Peyer's patch (tissue), 4 donors: ENCODE data around the gene HYDIN. TPM values are rescaled to one million over a fixed set of nuclear protein-coding genes. Genes with fewer than 3 reads are reported as not detected.
A peak's percentile ranks its signal among the peaks of the same experiment; 100 is the strongest.

Experiments used
- DNase-seq, 3 donors: peaks; one replicate each; pipeline ENCODE4 v3.0.0-alpha.2; 2017 to 2019
- H3K27ac ChIP-seq, 4 donors: fragments of 200-600 bp; sonication (generic); one replicate each; pipeline ENCODE4 v1.5.1; 2016 to 2019
- H3K27me3 ChIP-seq, 2 donors: fragments of 200-600 bp; sonication (generic); one replicate each; pipeline ENCODE4 v1.5.1; 2019
- H3K36me3 ChIP-seq, 3 donors: fragments of 200-600 bp; sonication (generic); one replicate each; pipeline ENCODE4 v1.5.1; 2016 to 2019
- H3K4me1 ChIP-seq, 4 donors: fragments of 200-600 bp; sonication (generic); one replicate each; pipeline ENCODE4 v1.5.1; 2016 to 2019
- H3K4me3 ChIP-seq, 4 donors: fragments of 200-600 bp; sonication (generic); 1 replicate in 3 of 4; 2 replicates in 1 of 4; pipeline ENCODE4 v1.5.1; 2016 to 2019; ENCODE audit warnings: mild to moderate bottlenecking in 1 of 4
- H3K9me3 ChIP-seq, 4 donors: fragments of 200-600 bp; sonication (generic); one replicate each; pipeline ENCODE4 v1.5.1; 2016 to 2019; ENCODE audit warnings: mild to moderate bottlenecking in 1 of 4
- CTCF ChIP-seq, 6 experiments: fragments of 450-650 bp in 4 of 6; fragments of 200-600 bp in 2 of 6; sonication (generic) in 1 of 6; IDR thresholded peaks; one replicate each; pipeline ENCODE4 v1.5.1; 2017 to 2019; ENCODE audit warnings: antibody characterized with exemption in 6 of 6, mild to moderate bottlenecking in 3 of 6, moderate library complexity in 1 of 6
- POLR2A ChIP-seq, 2 donors: fragments of 450-650 bp; IDR thresholded peaks; one replicate each; pipeline ENCODE4 v1.5.1; 2017; ENCODE audit warnings: antibody characterized with exemption in 2 of 2, mild to moderate bottlenecking in 2 of 2, moderate library complexity in 2 of 2
- small RNA-seq, 2 donors: library from RNA; depleted of rRNA; stranded (forward); fragments of <200 nt; gene quantifications; one replicate each; pipeline ENCODE3, GENCODE V24; 2016
- total RNA-seq, 4 donors: library from RNA; depleted of rRNA; stranded (reverse); fragments of >200 nt; gene quantifications; one replicate each; pipeline ENCODE4 v1.1.0, GENCODE V29; 2016

HYDIN gene
- total RNA-seq, 4 donors from 2014 or later, result 0.35 to 4.6 (median 3.3) TPM; not detected in 1

GRCh38 chr16:70760221-70760620 is 470.3 kb downstream of the HYDIN start:
- TF ChIP-seq CTCF (IDR thresholded peaks at IDR 0.05) (no peak), POLR2A (IDR thresholded peaks at IDR 0.05) (no peak)
- Histone ChIP-seq H3K4me1 (peaks cover 0 to 10% (median 0%) of the 10 kb centered on the region in 4 donors), H3K4me3 (no peak overlapping the region), H3K27ac (peak overlapping the region in 2 of 4 donors; percentile 52 to 66), H3K36me3 (peaks cover 0 to 71% (median 0%) of the 10 kb centered on the region in 3 donors), H3K9me3 (no peaks in the 10 kb centered on the region), H3K27me3 (no peaks in the 10 kb centered on the region)
- DNase-seq, result no peak

DNA sequence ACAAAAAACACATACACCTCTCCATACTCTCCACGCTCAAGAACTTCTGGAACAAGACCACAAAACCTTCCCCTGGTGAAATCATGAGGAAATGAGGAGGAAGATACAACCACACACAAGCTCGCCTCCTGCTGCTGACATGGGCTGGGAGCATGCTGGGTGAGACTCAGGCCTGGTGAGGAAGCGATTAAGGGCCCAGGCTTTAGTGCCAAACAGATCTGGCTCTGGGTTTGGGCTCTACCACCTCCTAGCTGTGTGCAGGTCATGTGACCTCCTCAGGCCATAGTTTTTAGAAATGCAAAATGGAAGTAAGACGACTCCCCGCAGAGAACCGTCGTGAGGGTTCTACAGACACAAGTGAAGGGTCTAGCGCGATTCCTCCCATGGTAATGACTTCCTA is 470.9 kb downstream of the HYDIN start:
- Histone ChIP-seq H3K27ac (peak overlapping the region in 1 of 4 donors; percentile 66), H3K36me3 (peaks cover 0 to 66% (median 0%) of the 10 kb centered on the region in 3 donors), H3K4me1 (peaks cover 0 to 10% (median 0%) of the 10 kb centered on the region in 4 donors), H3K9me3 (no peaks in the 10 kb centered on the region), H3K27me3 (no peaks in the 10 kb centered on the region), H3K4me3 (no peak overlapping the region)
- TF ChIP-seq POLR2A (IDR thresholded peaks at IDR 0.05), result no peak
- no peak for TF ChIP-seq CTCF (IDR thresholded peaks at IDR 0.05)
- DNase-seq, result no peak

DNA sequence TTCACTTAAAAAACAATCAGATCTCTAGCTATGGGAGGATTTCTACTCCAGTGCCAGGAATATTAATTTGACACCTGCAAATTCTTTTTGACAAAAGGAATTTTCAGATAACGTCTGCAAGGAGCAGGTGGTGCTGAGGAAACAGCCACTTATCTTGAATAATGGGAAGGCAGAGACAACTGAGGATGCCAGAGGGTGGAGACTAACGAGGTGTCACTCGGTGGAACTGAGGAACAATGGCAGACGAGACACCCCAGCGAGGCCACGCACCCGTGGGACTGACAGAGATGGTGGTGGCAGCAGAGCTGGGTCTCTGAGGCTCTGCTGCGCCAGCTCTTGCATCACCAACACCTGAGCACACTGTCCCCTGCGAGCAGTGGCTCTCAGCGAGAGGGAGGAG is 471.7 kb downstream of the HYDIN start:
- Histone ChIP-seq H3K36me3 (peaks cover 0 to 61% (median 0%) of the 10 kb centered on the region in 3 donors), H3K27ac (no peak overlapping the region), H3K4me1 (peaks cover 0 to 10% (median 0%) of the 10 kb centered on the region in 4 donors), H3K27me3 (no peaks in the 10 kb centered on the region), H3K9me3 (no peaks in the 10 kb centered on the region), H3K4me3 (no peak overlapping the region)
- TF ChIP-seq POLR2A (IDR thresholded peaks at IDR 0.05) (no peak), CTCF (IDR thresholded peaks at IDR 0.05) (no peak)
- no peak for DNase-seq

Small RNA genes lying within 50 kb of the gene (small RNA-seq; reads per million reads assigned to genes)
- gene RNU6ATAC25P, result 0 reads per million in 2 donors

Other genes starting within 250 kb of the HYDIN start
- gene CMTR2, start 58.7 kb upstream of the HYDIN start, total RNA-seq, result 10 to 100 TPM; 18.2 to 50.6 (median 37.0) TPM
- gene CALB2, start 128.0 kb upstream of the HYDIN start, total RNA-seq, result 1 to 10 TPM in 3 of 4 donors, not detected in 1; 2.3 to 5.5 (median 3.6) TPM
- not detected for gene TLE7, start 211.3 kb upstream of the HYDIN start, total RNA-seq
- gene ZNF23, start 231.5 kb upstream of the HYDIN start, total RNA-seq, result 10 to 100 TPM in 2 of 4 donors, 1 to 10 TPM in 2; 4.4 to 28.9 (median 9.5) TPM